HepG2 (cell line): ENCODE data around the gene HK3.

Experiments
- CEBPB ChIP-seq: IDR thresholded peaks from 2 replicates; pipeline ENCODE4 v1.6.1; 2011; ENCODE audit warnings: low read depth, low read length, improper control_type of control experiment, borderline replicate concordance
- RAD51 ChIP-seq: fragments of 450-650 bp; IDR thresholded peaks from 2 replicates; pipeline ENCODE4 v1.6.1; 2016; ENCODE audit warnings: borderline replicate concordance

DNA sequence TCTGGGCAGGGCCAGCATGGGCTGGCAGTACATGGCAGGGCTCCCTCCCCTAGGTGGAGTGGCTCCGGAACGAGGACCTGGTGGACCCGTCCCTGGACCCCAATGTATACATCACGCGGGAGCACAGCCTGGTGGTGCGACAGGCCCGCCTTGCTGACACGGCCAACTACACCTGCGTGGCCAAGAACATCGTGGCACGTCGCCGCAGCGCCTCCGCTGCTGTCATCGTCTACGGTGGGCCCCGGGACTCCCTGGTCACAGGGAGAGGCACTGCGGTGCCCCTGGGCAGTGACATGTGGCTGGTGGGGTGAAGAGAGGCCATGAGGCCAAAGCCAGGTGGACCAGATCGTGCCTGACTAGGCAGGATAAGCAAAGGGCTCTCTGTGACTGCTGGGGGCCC lies 30.4 kb downstream of the HK3 start:
- no peak for TF ChIP-seq CEBPB
- TF ChIP-seq RAD51 = no peak
